ENCODE data around the gene SORCS2. TPM values are rescaled to one million over a fixed set of nuclear protein-coding genes. Genes with fewer than 3 reads are reported as not detected.

SORCS2 gene
- total and polyA plus RNA-seq, 2 of the 13 experiments (the other 11 are each of a cell fraction or from before 2014, with no cell fraction given), result 0.82 to 1.0 TPM

- TF ChIP-seq PRDM15 (CRISPR knock-in tag; IDR thresholded peaks at IDR 0.05) (no peak), MED1 (CRISPR knock-in tag; IDR thresholded peaks at IDR 0.05) (no peak)
Observed at GRCh38 chr4:7239844-7240243, 47.5 kb downstream of the SORCS2 start (continued).

GRCh38 chr4:7240306-7240705, 48.0 kb downstream of the SORCS2 start:
- no peak overlapping the region for H3K27ac ChIP-seq (ENCODE audit: extremely low read length, insufficient read depth, low read length)
- BruUV-seq (replicated peaks), result no TSS peak
- no peaks in the 10 kb centered on the region for H3K4me1 ChIP-seq (ENCODE audit: insufficient read depth, low read length)
- DNase-seq (ENCODE audit: low spot score), result no peak
- 61% methylated on average over 11 of the region's 12 CpGs for WGBS (ENCODE audit: low lambda C conversion rate)
- H4K20me1 ChIP-seq (ENCODE audit: insufficient read depth, low read length), result no peaks in the 10 kb centered on the region; the same call in 1 of the 2 replicates
- POLR2A ChIA-PET, result no interaction called here
- peaks cover 14% of the 10 kb centered on the region for H3K9me3 ChIP-seq (ENCODE audit: low read length)
- no peaks in the 10 kb centered on the region for H3K36me3 ChIP-seq (replicated peaks in 1 of 2; ENCODE audit: control insufficient read depth in 1 of 2, insufficient read depth in 2 of 2, low read length in 2 of 2)
- H3K27me3 ChIP-seq (ENCODE audit: control insufficient read depth in 1 of 2, insufficient read depth in 2 of 2, low read length in 2 of 2), result peaks cover 13 to 31% of the 10 kb centered on the region in 2 experiments
- no peak overlapping the region for H3K4me2 ChIP-seq (ENCODE audit: low read depth, low read length)
- H3K9ac ChIP-seq (ENCODE audit: insufficient read depth, low read depth, low read length), result no peak overlapping the region
- H2AFZ ChIP-seq (ENCODE audit: low read length), result no peak overlapping the region
- CTCF ChIA-PET (ENCODE audit: low intra/inter-chr PET ratio, low total read pairs), result no interaction called here
- intact Hi-C loops (cut with micrococcal nuclease; ENCODE audit: unreplicated experiment) (no loop called here), in situ Hi-C loops (cut with HindIII; ENCODE audit: extremely low pct_ligation_motif_present, low pct_unique_long_range_greater_than_20kb) (no loop called here)
- H3K79me2 ChIP-seq (ENCODE audit: insufficient read depth, low read length), result no peaks in the 10 kb centered on the region
- ATAC-seq, result no peak
- FAIRE-seq, result no peak
- H3K4me3 ChIP-seq (replicated peaks in 1 of 3; ENCODE audit: insufficient read depth in 1 of 3, low read depth in 2 of 3, low read length in 3 of 3), result no peak overlapping the region
- TF ChIP-seq SRSF1 (optimal IDR thresholded peaks at IDR 0.05; ENCODE audit: low read depth, low read length) (no peak), FOXA3 (CRISPR knock-in tag; IDR thresholded peaks at IDR 0.05) (no peak), AGO2 (optimal IDR thresholded peaks at IDR 0.05; ENCODE audit: low read depth, low read length) (no peak), NBN (conservative IDR thresholded peaks at IDR 0.05) (no peak), ZNF382 (CRISPR knock-in tag; IDR thresholded peaks at IDR 0.05; ENCODE audit: borderline replicate concordance) (no peak), EHMT2 (IDR thresholded peaks at IDR 0.05; ENCODE audit: borderline replicate concordance, low read depth, low read length) (no peak), ZFP90 (CRISPR knock-in tag; IDR thresholded peaks at IDR 0.05; ENCODE audit: borderline replicate concordance) (no peak), TRIM22 (IDR thresholded peaks at IDR 0.05) (no peak)
- TF ChIP-seq, protein P1, sequence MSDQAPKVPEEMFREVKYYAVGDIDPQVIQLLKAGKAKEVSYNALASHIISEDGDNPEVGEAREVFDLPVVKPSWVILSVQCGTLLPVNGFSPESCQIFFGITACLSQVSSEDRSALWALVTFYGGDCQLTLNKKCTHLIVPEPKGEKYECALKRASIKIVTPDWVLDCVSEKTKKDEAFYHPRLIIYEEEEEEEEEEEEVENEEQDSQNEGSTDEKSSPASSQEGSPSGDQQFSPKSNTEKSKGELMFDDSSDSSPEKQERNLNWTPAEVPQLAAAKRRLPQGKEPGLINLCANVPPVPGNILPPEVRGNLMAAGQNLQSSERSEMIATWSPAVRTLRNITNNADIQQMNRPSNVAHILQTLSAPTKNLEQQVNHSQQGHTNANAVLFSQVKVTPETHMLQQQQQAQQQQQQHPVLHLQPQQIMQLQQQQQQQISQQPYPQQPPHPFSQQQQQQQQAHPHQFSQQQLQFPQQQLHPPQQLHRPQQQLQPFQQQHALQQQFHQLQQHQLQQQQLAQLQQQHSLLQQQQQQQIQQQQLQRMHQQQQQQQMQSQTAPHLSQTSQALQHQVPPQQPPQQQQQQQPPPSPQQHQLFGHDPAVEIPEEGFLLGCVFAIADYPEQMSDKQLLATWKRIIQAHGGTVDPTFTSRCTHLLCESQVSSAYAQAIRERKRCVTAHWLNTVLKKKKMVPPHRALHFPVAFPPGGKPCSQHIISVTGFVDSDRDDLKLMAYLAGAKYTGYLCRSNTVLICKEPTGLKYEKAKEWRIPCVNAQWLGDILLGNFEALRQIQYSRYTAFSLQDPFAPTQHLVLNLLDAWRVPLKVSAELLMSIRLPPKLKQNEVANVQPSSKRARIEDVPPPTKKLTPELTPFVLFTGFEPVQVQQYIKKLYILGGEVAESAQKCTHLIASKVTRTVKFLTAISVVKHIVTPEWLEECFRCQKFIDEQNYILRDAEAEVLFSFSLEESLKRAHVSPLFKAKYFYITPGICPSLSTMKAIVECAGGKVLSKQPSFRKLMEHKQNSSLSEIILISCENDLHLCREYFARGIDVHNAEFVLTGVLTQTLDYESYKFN (CRISPR knock-in tag; conservative IDR thresholded peaks at IDR 0.05), result no peak
- TF ChIP-seq, protein P2, sequence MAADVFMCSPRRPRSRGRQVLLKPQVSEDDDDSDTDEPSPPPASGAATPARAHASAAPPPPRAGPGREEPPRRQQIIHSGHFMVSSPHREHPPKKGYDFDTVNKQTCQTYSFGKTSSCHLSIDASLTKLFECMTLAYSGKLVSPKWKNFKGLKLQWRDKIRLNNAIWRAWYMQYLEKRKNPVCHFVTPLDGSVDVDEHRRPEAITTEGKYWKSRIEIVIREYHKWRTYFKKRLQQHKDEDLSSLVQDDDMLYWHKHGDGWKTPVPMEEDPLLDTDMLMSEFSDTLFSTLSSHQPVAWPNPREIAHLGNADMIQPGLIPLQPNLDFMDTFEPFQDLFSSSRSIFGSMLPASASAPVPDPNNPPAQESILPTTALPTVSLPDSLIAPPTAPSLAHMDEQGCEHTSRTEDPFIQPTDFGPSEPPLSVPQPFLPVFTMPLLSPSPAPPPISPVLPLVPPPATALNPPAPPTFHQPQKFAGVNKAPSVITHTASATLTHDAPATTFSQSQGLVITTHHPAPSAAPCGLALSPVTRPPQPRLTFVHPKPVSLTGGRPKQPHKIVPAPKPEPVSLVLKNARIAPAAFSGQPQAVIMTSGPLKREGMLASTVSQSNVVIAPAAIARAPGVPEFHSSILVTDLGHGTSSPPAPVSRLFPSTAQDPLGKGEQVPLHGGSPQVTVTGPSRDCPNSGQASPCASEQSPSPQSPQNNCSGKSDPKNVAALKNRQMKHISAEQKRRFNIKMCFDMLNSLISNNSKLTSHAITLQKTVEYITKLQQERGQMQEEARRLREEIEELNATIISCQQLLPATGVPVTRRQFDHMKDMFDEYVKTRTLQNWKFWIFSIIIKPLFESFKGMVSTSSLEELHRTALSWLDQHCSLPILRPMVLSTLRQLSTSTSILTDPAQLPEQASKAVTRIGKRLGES (CRISPR knock-in tag; IDR thresholded peaks at IDR 0.05; ENCODE audit: borderline replicate concordance), result no peak
